ENCODE measurements around the gene CYP2R1.
A peak's percentile ranks its signal among the peaks of the same experiment; 100 is the strongest.

The CYP2R1 gene, protein sequence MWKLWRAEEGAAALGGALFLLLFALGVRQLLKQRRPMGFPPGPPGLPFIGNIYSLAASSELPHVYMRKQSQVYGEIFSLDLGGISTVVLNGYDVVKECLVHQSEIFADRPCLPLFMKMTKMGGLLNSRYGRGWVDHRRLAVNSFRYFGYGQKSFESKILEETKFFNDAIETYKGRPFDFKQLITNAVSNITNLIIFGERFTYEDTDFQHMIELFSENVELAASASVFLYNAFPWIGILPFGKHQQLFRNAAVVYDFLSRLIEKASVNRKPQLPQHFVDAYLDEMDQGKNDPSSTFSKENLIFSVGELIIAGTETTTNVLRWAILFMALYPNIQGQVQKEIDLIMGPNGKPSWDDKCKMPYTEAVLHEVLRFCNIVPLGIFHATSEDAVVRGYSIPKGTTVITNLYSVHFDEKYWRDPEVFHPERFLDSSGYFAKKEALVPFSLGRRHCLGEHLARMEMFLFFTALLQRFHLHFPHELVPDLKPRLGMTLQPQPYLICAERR

DNA sequence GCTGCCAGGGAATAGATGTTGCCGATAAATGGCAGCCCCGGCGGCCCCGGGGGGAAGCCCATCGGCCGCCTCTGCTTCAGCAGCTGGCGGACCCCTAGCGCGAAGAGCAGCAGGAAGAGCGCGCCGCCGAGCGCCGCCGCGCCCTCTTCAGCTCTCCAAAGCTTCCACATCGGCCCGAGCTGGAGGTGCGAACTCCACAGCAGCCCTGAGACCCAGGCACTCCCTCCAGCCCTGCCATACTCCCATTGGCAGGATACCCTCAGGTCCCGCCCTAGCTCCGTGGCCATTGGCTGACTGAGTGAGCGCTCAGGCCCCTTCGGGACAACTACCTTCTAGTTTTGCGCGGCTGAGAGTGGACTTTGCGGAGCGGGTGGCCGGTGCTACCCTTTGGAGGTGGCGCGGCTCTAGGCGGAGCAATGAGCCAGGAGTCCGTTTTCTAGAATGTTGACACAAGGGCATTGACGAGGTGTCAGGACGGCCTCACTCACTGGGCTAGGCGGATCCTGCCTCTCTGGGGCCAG is at the start of gene CYP2R1:
CYP2R1 (minus strand) TSS at position 196 of the 521 bp plus-strand sequence; CDS start at position 170, 26 bp downstream.
- DNase-seq, result peak; percentile 91

DNA sequence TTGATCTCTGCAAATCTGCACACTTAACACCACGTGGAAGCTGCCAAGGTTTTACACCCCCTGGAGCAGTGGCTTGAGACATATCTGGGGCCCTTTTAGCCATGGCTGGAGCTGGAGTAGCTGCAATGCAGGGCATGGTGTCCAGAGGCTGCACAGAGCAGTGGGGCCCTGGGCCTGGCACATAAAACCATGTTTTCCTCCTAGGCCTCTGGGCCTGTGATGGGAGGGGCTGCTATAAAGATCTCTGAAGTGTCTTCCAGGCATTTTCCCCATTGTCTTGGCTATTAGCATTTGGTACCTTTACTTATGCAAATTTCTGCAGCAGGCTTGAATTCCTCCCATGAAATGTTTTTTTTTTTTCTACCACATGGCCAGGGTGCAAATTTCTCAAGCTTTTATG is 46.9 kb upstream of the CYP2R1 start:
- DNase-seq, result no peak

DNA sequence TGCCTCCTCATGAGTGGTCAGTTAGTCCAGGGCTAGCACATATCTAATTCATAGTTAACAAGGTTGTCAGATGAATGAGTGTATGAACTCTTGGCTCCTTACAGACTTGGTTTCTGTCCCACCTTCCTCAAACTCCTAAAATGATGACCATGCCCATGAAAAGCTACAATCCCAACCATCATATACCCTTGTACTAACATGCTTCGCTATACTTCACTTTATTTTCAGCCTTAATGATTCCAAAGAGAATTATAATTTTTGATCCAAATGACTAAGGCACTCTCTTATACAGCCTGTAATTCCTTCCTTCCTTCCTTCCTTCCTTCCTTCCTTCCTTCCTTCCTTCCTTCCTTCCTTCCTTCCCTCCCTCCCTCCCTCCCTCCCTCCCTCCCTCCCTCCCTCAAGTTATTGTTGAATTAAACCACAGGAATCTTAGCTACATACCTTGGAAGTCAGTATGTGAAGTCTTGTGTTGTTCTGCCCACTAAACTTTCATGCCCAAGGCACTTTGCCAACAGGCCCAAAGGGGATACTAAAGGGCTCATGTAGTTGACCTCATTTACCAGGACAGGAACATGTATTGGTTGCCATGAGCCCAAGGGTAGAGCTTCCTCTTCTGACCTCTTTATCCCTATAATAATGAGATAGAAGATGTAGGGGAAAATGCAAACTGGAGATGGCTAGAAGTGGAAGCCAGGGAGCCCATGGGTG is 42.8 kb upstream of the CYP2R1 start:
- DNase-seq, result no peak

DNA sequence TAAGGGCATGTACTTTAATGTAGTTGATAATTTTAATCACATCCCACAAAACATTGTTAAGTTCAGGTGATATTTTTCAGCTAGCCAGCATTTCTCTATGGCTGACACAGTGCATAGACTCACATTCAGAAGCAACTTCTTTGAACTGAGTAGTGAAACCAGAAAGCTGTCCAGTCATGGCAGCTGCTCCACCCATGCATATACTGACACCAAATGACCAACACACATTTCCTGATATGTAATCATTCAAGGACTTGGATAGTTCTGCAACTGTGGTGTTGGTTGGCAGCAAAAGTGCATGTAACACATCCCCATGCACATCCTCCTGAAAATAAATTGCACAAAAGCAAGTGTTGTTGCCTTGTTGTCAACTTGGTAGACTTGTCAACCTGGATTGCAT is 40.4 kb upstream of the CYP2R1 start:
- no peak for DNase-seq

DNA sequence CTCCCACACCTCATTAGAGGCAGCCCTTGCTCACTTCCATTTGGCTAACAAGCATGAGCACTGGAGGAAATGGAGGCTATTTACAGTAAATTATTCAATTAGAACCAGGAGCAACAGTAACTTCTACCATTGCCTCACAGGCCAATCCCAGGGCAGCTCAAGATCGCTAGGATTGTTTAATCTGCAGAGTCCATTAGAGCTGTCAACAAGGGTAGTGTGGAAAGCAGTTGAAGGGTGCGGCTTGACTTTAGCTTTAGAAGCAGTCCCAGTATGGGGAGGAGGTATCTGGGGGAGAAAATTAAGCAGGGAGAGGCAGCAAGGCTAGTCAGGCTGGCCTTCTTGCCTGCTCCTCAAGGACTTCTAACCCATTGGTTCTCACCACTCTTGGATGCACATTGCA is 38.3 kb upstream of the CYP2R1 start:
- no peak for DNase-seq

- no peak for DNase-seq
Measured at GRCh38 chr11:14927146-14927545, 35.1 kb upstream of the CYP2R1 start.

GRCh38 chr11:14924318-14924717 is 32.3 kb upstream of the CYP2R1 start:
- DNase-seq, result no peak

DNA sequence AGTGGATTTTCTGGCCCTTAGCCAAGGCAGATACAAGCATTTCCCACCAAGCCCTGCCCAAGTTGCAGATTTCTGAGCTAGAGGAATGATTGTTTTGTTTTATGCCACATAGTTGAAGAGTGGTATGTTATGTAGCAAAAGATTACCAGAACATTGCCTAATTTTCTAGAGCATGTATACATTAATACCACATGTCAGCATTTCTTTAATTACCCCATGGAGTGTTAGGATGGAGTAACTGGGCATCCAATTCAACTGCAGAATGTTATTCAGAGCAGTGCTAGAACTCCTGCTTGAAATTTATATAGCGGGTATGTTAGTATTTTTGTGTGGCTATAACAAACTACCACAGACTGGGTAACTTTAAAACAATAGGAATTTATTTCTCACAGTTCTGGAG is 24.4 kb upstream of the CYP2R1 start:
- DNase-seq, result no peak

DNA sequence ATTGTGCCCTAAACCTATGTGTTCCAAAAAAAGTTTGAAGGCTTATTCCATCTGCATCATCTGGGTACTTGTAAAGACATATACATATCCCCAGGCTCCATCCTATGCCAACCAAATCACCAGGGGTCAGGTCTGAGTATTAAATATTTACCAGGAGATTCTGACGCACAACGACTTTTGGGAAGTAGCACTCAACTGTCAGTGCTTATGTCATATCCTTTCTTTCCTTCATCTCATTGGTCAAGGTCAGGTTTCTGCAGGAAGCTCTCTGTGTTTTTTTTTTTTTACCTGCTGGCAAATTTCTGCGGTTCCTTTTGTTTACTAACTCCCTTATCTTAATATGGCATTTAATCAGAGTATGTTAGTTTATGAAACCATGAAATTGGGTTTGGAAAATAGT is 22.5 kb upstream of the CYP2R1 start:
- no peak for DNase-seq

DNA sequence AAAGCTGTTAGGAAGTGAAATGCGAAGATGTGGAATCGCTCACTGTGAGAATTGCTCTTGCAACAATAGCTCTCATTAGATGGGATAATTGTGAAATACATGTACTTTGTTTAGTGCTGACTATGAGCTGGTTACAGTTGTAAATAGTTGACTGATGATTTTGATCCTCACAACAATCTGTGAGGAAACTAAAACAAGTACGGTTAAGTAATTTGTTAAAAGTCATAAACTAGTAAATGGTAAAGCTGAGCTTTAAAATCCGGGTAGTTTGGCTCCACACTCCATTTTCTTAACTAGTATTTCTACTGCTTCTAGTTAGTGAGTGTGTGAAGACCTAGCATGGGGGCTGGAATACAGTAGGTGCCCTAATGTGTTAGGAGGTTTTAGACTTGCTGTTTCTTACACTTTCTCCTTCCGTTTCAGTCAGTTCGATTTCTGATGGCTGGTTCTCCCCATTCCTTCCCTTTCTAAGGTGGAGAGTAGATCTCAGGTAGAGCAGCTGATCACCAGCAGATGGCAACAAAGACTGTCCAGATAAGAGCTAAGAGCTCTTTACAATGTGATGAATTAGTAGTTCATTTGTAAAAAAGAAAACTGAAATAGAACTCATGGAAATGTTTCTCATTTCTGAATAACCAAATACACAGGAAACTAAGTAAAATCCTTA is 16.3 kb upstream of the CYP2R1 start:
- DNase-seq, result peak; percentile 47

GRCh38 chr11:14907411-14908213 is 15.6 kb upstream of the CYP2R1 start:
- no peak for DNase-seq

DNA sequence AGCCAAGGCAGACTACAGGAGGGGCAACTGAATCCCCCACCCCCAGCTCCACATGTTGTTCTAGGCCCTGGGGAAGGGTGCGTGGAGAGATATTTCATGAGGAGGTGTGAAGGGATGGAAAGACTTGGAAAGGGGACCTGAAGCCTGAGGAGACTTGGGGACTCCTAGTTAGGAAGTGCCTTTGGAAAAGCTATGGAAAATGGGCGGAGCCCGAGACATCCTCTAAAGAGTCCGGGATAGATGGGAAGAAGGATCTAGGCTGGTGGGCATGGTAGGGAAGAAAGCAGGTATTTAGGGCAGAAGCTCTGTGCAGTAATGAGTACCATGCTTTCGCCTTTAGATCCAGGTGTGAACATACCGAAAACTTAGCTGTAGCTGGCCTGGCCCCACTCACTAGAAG is 15.0 kb upstream of the CYP2R1 start:
- no peak for DNase-seq

DNA sequence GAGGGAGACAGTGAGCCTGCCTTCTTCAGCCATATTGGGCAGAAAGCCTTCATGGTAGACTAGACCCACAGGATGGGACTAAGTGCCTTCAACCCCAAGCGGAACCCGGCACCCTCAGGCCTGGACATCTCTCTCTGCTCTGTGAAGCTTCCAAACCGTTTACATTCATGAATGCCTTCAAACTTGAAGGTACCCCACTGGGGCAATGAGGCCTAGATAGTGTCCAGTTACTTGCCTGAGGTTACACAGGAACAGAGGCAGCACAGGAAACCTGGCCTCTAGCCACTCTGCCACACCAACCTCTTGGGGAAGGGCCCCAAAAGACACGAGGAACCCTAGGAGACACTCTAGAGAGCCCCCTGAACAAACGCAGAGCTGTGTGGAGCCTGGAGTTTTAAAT is 14.5 kb upstream of the CYP2R1 start:
- no peak for DNase-seq

DNA sequence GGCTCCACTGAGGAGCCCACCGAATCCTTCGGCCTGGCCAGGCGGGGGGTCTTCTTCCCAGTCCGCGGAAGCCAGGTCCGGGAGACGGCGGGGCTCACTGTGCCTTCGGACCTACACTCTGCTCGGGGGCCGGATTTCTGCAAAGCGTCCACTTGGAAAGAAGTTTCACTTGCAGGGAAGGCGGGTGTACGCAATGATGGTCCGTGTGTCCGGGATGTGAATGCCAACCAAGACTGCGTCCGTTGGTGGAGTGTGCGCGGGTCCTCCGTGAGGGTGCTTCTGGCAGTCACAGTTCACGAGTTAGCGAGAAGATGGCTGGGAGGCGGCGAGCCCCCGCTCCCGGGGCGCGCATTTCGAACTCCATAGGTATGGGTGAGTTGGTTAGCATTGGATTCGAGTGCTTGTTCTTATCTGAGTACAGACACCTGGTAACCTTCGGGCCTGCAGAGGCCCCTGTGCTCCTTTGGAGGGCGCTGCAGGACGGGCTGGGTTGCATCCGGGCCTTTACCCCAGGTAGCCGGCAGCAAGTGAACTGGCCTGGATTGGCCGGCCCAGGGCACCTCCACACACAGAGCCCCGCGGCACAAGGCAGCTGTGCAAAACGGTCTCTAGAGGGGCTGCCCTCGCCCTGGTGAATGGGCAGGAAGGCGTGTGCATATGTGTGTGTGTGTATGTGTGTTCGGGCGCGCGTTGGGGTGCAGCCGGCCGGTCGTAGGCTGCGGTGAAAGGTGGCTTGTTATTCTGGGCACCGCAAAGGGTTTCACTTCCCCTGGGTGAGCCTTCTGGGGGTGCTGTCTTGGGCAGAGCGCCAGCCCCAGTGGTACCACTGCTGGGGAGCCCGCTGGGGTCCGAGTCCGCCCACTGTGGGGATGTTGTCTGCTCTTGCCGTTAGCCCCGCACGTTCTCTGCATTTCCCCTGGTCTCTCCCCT is 13.3 kb upstream of the CYP2R1 start:
- no peak for DNase-seq

GRCh38 chr11:14904745-14905103 is 12.7 kb upstream of the CYP2R1 start:
- DNase-seq, result no peak

GRCh38 chr11:14902650-14903350 is 10.8 kb upstream of the CYP2R1 start:
- no peak for DNase-seq

DNA sequence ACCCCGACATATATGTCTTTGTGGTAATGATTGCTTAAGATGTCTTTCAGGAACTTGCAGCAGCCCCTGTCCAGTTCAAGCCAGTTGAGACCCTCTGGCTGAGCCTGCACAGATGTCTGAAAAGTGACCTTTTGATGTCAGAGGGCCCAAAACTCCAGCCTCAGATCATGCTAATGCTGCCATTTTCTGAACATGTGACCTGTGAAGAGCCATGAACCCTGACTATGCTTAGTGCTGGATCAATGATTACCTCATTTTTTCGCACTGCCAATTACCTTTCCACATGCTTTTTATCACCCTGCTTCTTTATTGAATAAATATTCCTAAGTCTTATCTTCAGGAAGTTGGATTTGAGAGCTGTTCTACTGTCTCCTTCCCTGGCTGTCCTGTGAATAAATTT is 6.9 kb upstream of the CYP2R1 start:
- DNase-seq, result no peak

GRCh38 chr11:14898355-14898754 is 6.3 kb upstream of the CYP2R1 start:
- DNase-seq, result no peak

- no peak for DNase-seq
Measured at GRCh38 chr11:14894657-14895598, 2.9 kb upstream of the CYP2R1 start.

DNA sequence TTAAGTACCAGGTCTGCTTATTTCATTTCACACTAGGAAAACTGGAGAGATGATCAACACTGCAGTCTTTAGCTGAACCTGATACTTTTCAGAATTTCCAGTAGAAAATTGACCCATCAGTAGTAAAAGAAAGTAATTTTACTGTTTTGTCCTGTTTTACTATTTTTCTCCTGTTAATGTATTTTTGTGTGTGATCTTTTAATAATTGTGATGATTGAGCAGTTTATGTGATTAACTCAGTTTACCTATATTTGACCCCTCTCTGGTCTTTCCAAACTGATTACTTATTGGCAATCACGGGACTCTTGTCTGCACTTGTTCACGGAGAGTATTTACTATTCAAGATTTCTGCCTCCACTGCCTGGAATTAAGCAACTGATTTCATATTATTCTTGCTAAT is 546 bp upstream of the CYP2R1 start:
- DNase-seq, result no peak
